GM12873 (cell line): ENCODE data around the gene PCDH17.

Source experiments
- CTCF ChIP-seq: IDR thresholded peaks from 2 replicates; pipeline ENCODE4 v1.5.1; 2012; ENCODE audit warnings: low read depth, mild to moderate bottlenecking, moderate library complexity, low read length, control low read depth; ENCODE audit not compliant: insufficient read depth; ENCODE audit errors: missing control alignments

Gene PCDH17

DNA sequence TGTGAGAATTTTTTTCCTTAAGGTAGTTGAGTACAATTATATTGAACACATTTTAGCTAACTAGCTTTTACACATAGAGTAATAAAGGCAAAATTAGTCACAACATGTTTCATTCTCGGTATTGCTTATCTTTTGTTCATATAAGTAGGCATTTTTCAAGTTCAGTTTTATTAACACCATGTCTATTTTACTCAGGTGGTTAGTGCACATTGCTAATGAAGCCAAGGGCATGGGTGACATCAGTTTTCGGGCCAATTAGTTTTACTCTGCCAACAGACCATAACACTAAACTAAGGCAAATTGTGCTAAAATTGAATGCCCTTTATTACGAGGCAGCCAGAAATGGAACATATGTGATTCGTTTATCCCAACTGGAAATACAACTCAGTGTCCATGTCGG, 19.6 kb upstream of the PCDH17 start:
- TF ChIP-seq CTCF = no peak

DNA sequence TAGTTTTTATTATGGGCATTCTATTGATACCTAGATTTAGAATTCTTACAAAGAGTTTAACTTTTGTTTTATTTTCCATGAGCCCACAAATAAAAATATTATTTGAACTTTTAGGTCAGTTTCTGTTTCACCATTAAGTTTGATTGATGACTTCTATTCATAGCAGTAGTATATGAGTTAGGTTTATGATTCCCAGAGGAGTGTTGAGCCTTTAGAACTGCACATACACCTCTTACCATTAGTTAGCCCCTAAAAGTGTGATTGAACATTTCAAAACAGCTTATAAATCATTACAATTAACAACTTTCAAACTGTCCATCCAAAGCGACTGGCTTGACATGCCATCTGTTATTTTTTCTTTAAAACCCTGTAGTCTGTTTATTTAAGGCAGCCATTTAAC, 19.0 kb upstream of the PCDH17 start:
- TF ChIP-seq CTCF = no peak

DNA sequence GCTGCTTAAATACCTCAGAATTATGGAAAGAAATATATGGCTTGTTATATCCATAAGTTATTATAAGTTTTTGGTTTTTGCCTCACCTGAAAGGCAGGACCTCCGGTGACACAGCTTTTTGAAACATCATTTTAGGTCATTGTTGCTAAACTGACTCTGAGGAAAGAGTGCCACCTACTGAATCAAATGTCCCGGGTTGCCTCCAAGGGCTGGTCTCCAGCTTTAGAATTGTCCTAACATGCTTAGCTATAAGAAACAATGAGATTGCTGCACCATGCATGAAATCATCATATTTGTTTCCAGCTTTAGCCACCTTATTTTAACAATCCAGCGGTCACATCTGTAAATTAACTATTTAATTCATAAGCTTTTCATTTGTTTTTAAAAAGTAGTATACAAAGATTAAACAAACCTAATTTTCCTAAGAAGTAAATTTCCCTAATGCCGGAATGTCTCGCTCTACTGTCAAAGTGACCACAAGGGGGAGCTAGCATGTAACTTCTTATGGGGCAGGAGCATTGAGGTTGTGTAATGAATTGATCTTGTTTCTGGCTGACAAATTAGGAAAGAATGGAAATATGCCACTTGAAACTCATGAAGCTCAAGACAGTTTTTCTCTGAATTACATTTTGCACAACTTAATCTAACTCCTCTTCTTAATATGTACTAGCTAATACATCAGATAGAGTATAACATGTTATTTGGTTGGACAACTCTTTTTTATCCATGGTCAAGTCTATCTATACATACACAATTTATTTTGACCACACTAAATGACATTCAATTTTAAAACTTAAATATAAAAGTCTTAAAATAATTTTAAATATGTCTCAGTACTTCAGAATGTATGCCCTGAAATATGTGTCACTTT, 6.7 kb upstream of the PCDH17 start:
- peak; percentile 77 for TF ChIP-seq CTCF

- TF ChIP-seq CTCF = peak; percentile 49
Measured at GRCh38 chr13:57627663-57628062, 3.9 kb upstream of the PCDH17 start.

GRCh38 chr13:57629391-57629804, 2.1 kb upstream of the PCDH17 start:
- no peak for TF ChIP-seq CTCF

- no peak for TF ChIP-seq CTCF
Measured at GRCh38 chr13:57629821-57630235, 1.7 kb upstream of the PCDH17 start.

DNA sequence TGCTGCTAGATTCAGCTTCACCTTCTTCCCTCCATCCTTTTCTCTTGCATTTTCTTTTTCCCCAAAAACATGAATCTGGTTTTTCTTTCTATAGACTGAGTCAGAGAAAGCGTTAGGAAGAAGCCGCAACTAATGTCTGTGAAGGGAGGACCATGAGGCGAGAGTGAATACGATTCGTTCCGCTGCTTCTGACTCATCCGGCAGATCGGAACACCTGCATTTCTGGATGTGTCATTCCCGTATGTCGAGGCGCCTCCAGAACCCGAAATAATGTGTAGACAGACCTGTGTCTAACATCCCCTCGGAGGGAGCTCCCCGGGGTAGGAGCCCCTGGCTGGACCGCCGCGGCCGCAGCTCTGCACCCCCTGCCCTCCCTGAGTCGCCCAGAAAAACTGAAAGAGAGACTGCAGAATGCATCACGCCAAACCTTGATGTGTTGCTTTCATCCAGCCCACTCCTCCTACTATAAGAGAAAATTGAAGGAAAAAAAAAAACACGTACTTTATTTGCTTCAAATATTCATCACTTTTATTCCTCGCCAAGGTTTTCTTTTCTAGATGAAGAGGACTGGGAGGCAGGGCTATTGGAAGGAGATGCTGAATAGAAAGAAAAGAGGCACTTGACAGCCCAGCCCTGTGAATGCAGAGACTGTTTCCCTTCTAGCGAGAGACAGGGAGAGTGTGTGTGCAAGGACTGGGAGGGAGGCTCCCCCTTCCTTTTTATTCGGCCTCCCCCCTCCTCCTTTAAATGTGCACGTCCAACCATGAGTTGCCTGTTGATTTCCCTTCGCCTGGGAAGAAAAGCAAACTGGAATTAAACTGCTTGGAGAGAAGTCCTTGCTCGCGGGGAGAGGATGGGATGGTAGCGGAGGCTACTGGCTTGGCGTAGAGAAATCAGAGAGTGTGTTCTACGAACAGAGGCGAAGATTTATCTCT, 616 bp upstream of the PCDH17 start:
- TF ChIP-seq CTCF = no peak
